HEK293T (cell line): ENCODE measurements around the gene NDFIP1.

Experiments
- CTCF ChIA-PET: fragments of 350-600 bp; formaldehyde crosslinking; extraction: SDS; loops from one replicate; lab custom pipeline; 2021; ENCODE audit warnings: antibody characterized with exemption, inconsistent platforms; lab: Yijun Ruan, JAX
- POLR2A ChIA-PET: fragments of 350-600 bp; formaldehyde crosslinking; extraction: SDS; loops from one replicate; lab custom pipeline; 2020; ENCODE audit warnings: antibody characterized with exemption, inconsistent platforms; lab: Yijun Ruan, JAX
- DNase-seq: peaks from one replicate; pipeline ENCODE4 v3.0.0; 2012; ENCODE audit warnings: mixed read lengths; ENCODE audit errors: extremely low spot score
- ARNT ChIP-seq: fragments of 450-650 bp; IDR thresholded peaks from 2 replicates; pipeline ENCODE4 v1.6.1; 2017; ENCODE audit warnings: mild to moderate bottlenecking
- BHLHE40 ChIP-seq: fragments of 450-650 bp; IDR thresholded peaks from 2 replicates; pipeline ENCODE4 v1.6.1; 2016; ENCODE audit warnings: mild to moderate bottlenecking, moderate library complexity, borderline replicate concordance
- CTBP1 ChIP-seq: fragments of 450-650 bp; IDR thresholded peaks from 2 replicates; pipeline ENCODE4 v1.6.1; 2016; ENCODE audit warnings: borderline replicate concordance
- ELF4 ChIP-seq: fragments of 450-650 bp; IDR thresholded peaks from 2 replicates; pipeline ENCODE4 v1.6.1; 2017; ENCODE audit warnings: antibody characterized with exemption
- FOXA1 ChIP-seq: fragments of 450-650 bp; IDR thresholded peaks from 2 replicates; pipeline ENCODE4 v1.6.1; 2016; ENCODE audit warnings: mild to moderate bottlenecking
- FOXK2 ChIP-seq: fragments of 450-650 bp; IDR thresholded peaks from 2 replicates; pipeline ENCODE4 v1.6.1; 2016; ENCODE audit warnings: mild to moderate bottlenecking
- FOXM1 ChIP-seq: fragments of 450-650 bp; IDR thresholded peaks from 2 replicates; pipeline ENCODE4 v1.6.1; 2017; ENCODE audit warnings: mild to moderate bottlenecking, borderline replicate concordance
- HDGF ChIP-seq: fragments of 450-650 bp; IDR thresholded peaks from 2 replicates; pipeline ENCODE4 v1.6.1; 2017; ENCODE audit warnings: antibody characterized with exemption, borderline replicate concordance
- L3MBTL2 ChIP-seq: fragments of 450-650 bp; conservative IDR thresholded peaks from 2 replicates; pipeline ENCODE4 v1.6.1; 2016; ENCODE audit warnings: mild to moderate bottlenecking
- LEF1 ChIP-seq: fragments of 450-650 bp; IDR thresholded peaks from 2 replicates; pipeline ENCODE4 v1.6.1; 2017; ENCODE audit warnings: mild to moderate bottlenecking, borderline replicate concordance
- NFRKB ChIP-seq: fragments of 450-650 bp; IDR thresholded peaks from 2 replicates; pipeline ENCODE4 v1.6.1; 2016; ENCODE audit warnings: mild to moderate bottlenecking, moderate library complexity
- PKNOX1 ChIP-seq: fragments of 450-650 bp; IDR thresholded peaks from 2 replicates; pipeline ENCODE4 v1.6.1; 2016
- SP1 ChIP-seq: fragments of 450-650 bp; IDR thresholded peaks from 2 replicates; pipeline ENCODE4 v1.6.1; 2017
- SUZ12 ChIP-seq: fragments of 450-650 bp; IDR thresholded peaks from 2 replicates; pipeline ENCODE4 v1.6.1; 2016; ENCODE audit warnings: mild to moderate bottlenecking
- TARDBP ChIP-seq: fragments of 450-650 bp; IDR thresholded peaks from 2 replicates; pipeline ENCODE4 v1.6.1; 2016
- ZNF384 ChIP-seq: fragments of 450-650 bp; IDR thresholded peaks from 2 replicates; pipeline ENCODE4 v1.6.1; 2016

The NDFIP1 gene

GRCh38 chr5:142164315-142164714, 55.7 kb downstream of the NDFIP1 start:
- TF ChIP-seq LEF1 (no peak), ARNT (no peak), ELF4 (no peak), FOXA1 (no peak), HDGF (no peak), TARDBP (no peak), FOXK2 (no peak), FOXM1 (no peak), SP1 (no peak), CTBP1 (no peak), L3MBTL2 (no peak), BHLHE40 (no peak), ZNF384 (no peak), NFRKB (no peak), PKNOX1 (no peak)
- ChIA-PET POLR2A (no interaction called here), CTCF (interaction anchor here (1.7 kb wide), 1 partner anchor 385 kb away, joined by 5 read pairs; no protein-coding TSS in a partner anchor)
- no peak for DNase-seq

- TF ChIP-seq FOXK2 (no peak), CTBP1 (no peak), ARNT (no peak), FOXM1 (no peak), BHLHE40 (no peak), PKNOX1 (no peak), HDGF (no peak), SUZ12 (no peak), ZNF384 (no peak), L3MBTL2 (no peak), FOXA1 (no peak), NFRKB (no peak)
- DNase-seq = no peak
- ChIA-PET CTCF (interaction anchor here (0.6 kb wide), 1 partner anchor 154 kb away, joined by 4 read pairs; no protein-coding TSS in a partner anchor), POLR2A (no interaction called here)
These were observed 58.2 kb downstream of the NDFIP1 start for GRCh38 chr5:142166754-142167153.

- POLR2A ChIA-PET = no interaction called here
- CTCF ChIA-PET = no interaction called here
- no peak for TF ChIP-seq SUZ12
- no peak for TF ChIP-seq ARNT
- TF ChIP-seq FOXA1 = no peak
- TF ChIP-seq SP1 = no peak
- no peak for TF ChIP-seq BHLHE40
- no peak for TF ChIP-seq TARDBP
- TF ChIP-seq ELF4 = no peak
- no peak for TF ChIP-seq HDGF
- no peak for TF ChIP-seq NFRKB
- TF ChIP-seq FOXK2 = no peak
- no peak for TF ChIP-seq CTBP1
- no peak for TF ChIP-seq FOXM1
- no peak for TF ChIP-seq ZNF384
- TF ChIP-seq LEF1 = no peak
- no peak for TF ChIP-seq PKNOX1
- TF ChIP-seq L3MBTL2 = no peak
- DNase-seq = no peak
These were observed 58.9 kb downstream of the NDFIP1 start for GRCh38 chr5:142167458-142167857.

- ChIA-PET CTCF (no interaction called here), POLR2A (no interaction called here)
- no peak for DNase-seq
- no peak for TF ChIP-seq PKNOX1
- no peak for TF ChIP-seq FOXK2
- TF ChIP-seq FOXA1 = no peak
- TF ChIP-seq NFRKB = no peak
- no peak for TF ChIP-seq TARDBP
- no peak for TF ChIP-seq LEF1
- no peak for TF ChIP-seq ZNF384
- TF ChIP-seq SP1 = no peak
- TF ChIP-seq ARNT = no peak
- no peak for TF ChIP-seq FOXM1
- TF ChIP-seq CTBP1 = no peak
- no peak for TF ChIP-seq L3MBTL2
- no peak for TF ChIP-seq HDGF
- no peak for TF ChIP-seq ELF4
- no peak for TF ChIP-seq SUZ12
- TF ChIP-seq BHLHE40 = no peak
These were observed 59.8 kb downstream of the NDFIP1 start for GRCh38 chr5:142168365-142168764.

- POLR2A ChIA-PET = no interaction called here
These were observed 61.8 kb downstream of the NDFIP1 start for GRCh38 chr5:142170254-142170953.

More at GRCh38 chr5:142170254-142170953, 61.8 kb downstream of the NDFIP1 start:
- CTCF ChIA-PET = interaction anchor here (0.6 to 0.8 kb wide), 2 partner anchors 168 to 292 kb away, joined by 3 read pairs; no protein-coding TSS in a partner anchor
- no peak for DNase-seq
- TF ChIP-seq SP1 (no peak), ARNT (no peak), FOXK2 (no peak), L3MBTL2 (no peak), FOXM1 (no peak), BHLHE40 (no peak), HDGF (no peak), LEF1 (no peak), TARDBP (no peak), FOXA1 (no peak), ELF4 (no peak), PKNOX1 (no peak), ZNF384 (no peak), SUZ12 (no peak), CTBP1 (no peak)
